Activated CD4-positive, alpha-beta T cell treated with anti-CD3 and anti-CD28 coated beads, Interleukin-2, amount 50 U/mL, for 24 hours (primary cell): ENCODE data around the gene SUMO1.

ENCODE experiments used
- DNase-seq, 2 donors: peaks; one replicate each; pipeline ENCODE4 v3.0.0-alpha.2; 2020; ENCODE audit warnings: low read depth in 1 of 2, low spot score in 1 of 2

SUMO1 gene

GRCh38 chr2:202157211-202157990 is 81.0 kb downstream of the SUMO1 start:
- no peak for DNase-seq
